Measurements from ENCODE around the gene SVEP1.
"Not testable (repeated sequence)": the region's sequence is repeated elsewhere in the genome, so short reads cannot be mapped to it uniquely, and the experiment has no call there.

SVEP1 gene

DNA sequence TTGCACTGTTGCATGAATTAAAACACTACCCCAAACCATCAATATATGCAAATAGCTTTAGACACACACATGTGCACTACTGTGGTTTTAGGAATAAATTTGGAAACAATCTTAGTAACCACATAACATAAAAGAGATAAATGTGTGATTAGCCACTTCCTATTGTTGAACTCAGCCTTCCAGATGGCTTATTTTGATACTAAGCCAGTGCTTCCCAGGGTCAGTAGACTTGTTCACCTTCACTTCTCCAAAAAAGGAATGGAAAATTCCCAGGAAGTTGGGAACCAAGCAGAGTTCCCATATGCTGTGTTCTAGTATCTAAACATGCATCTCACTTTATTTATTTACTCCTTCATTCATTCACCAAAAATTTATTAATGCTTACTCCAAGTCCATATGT lies 47.8 kb downstream of the SVEP1 start:
- Histone ChIP-seq H2AFZ (ENCODE audit: low read length) (no peak overlapping the region), H3K79me1 (ENCODE audit: low read depth, low read length) (no peaks in the 10 kb centered on the region), H3K9me3 (replicated peaks in 1 of 2; ENCODE audit: control insufficient read depth in 2 of 2, insufficient read depth in 1 of 2, low read depth in 1 of 2, low read length in 2 of 2) (peaks cover 0 to 3% of the 10 kb centered on the region in 2 donors), H3K4me3 (ENCODE audit: low read length in 2 of 2) (no peak overlapping the region), H3K4me1 (ENCODE audit: control insufficient read depth in 2 of 2, insufficient read depth in 1 of 2, low read depth in 1 of 2, low read length in 2 of 2) (no peaks in the 10 kb centered on the region), H3K18ac (ENCODE audit: low read length) (no peak overlapping the region), H2BK12ac (ENCODE audit: low read length) (no peak overlapping the region), H3K14ac (ENCODE audit: low read length) (no peak overlapping the region), H2BK120ac (ENCODE audit: low read depth, low read length) (no peak overlapping the region), H3K27me3 (ENCODE audit: control insufficient read depth in 3 of 3, insufficient read depth in 3 of 3, low read depth in 1 of 3, low read length in 3 of 3) (no peaks in the 10 kb centered on the region), H3K36me3 (replicated peaks in 1 of 2; ENCODE audit: control insufficient read depth in 2 of 2, insufficient read depth in 2 of 2, low read length in 2 of 2) (no peaks in the 10 kb centered on the region), H4K8ac (ENCODE audit: low read depth, low read length) (no peak overlapping the region), H3K27ac (replicated peaks; ENCODE audit: low read length) (no peak overlapping the region), H3K4ac (ENCODE audit: low read length) (no peak overlapping the region), H2BK5ac (ENCODE audit: low read length) (no peak overlapping the region), H3K9ac (ENCODE audit: low read depth, low read length, poor library complexity) (no peak overlapping the region), H2BK15ac (ENCODE audit: low read length) (no peak overlapping the region), H4K91ac (ENCODE audit: low read depth, low read length, poor library complexity) (no peak overlapping the region), H3K23ac (ENCODE audit: low read depth, low read length, poor library complexity) (no peak overlapping the region), H3K4me2 (ENCODE audit: insufficient read depth, low read length, poor library complexity, severe bottlenecking) (no peak overlapping the region), H2AK5ac (ENCODE audit: low read depth, low read length) (no peak overlapping the region)
- DNase-seq (ENCODE audit: low spot score) = no peak

DNA sequence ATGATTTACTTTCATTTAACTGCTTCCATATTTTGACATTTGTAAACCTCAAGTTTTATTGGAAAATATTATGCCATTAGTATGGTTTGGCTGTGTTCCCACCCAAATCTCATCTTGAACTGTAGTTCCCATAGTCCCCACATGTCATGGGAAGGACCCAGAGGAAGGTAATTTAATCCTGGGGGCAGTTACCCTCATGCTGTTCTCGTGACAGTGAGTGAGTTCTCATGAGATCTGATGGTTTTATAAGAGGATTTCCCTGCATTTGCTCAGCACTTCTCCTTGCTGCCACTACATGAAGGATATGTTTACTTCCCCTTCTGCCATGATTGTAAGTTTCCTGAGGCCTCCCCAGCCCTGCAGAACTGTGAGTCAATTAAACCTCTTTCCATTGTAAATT lies 48.3 kb downstream of the SVEP1 start:
- not testable (repeated sequence) for H3K4ac ChIP-seq (ENCODE audit: low read length); H3K4me1 ChIP-seq (ENCODE audit: control insufficient read depth in 2 of 2, insufficient read depth in 1 of 2, low read depth in 1 of 2, low read length in 2 of 2); H3K9ac ChIP-seq (ENCODE audit: low read depth, low read length, poor library complexity); H3K14ac ChIP-seq (ENCODE audit: low read length); H3K27ac ChIP-seq (replicated peaks; ENCODE audit: low read length); H3K79me1 ChIP-seq (ENCODE audit: low read depth, low read length); H4K8ac ChIP-seq (ENCODE audit: low read depth, low read length); H3K4me2 ChIP-seq (ENCODE audit: insufficient read depth, low read length, poor library complexity, severe bottlenecking); H2BK5ac ChIP-seq (ENCODE audit: low read length); H2AFZ ChIP-seq (ENCODE audit: low read length); H3K4me3 ChIP-seq (ENCODE audit: low read length in 2 of 2); H3K18ac ChIP-seq (ENCODE audit: low read length); H2BK15ac ChIP-seq (ENCODE audit: low read length); H2AK5ac ChIP-seq (ENCODE audit: low read depth, low read length); H2BK120ac ChIP-seq (ENCODE audit: low read depth, low read length); H4K91ac ChIP-seq (ENCODE audit: low read depth, low read length, poor library complexity); DNase-seq (ENCODE audit: low spot score); H2BK12ac ChIP-seq (ENCODE audit: low read length); H3K9me3 ChIP-seq (replicated peaks in 1 of 2; ENCODE audit: control insufficient read depth in 2 of 2, insufficient read depth in 1 of 2, low read depth in 1 of 2, low read length in 2 of 2); H3K23ac ChIP-seq (ENCODE audit: low read depth, low read length, poor library complexity); H3K36me3 ChIP-seq (replicated peaks in 1 of 2; ENCODE audit: control insufficient read depth in 2 of 2, insufficient read depth in 2 of 2, low read length in 2 of 2); H3K27me3 ChIP-seq (ENCODE audit: control insufficient read depth in 3 of 3, insufficient read depth in 3 of 3, low read depth in 1 of 3, low read length in 3 of 3)
- WGBS, 2 donors (ENCODE audit: extremely low coverage in 2 of 2, insufficient read length in 2 of 2, insufficient replicate concordance in 1 of 2) = no CpG with 5 or more reads among the region's 1 CpG

DNA sequence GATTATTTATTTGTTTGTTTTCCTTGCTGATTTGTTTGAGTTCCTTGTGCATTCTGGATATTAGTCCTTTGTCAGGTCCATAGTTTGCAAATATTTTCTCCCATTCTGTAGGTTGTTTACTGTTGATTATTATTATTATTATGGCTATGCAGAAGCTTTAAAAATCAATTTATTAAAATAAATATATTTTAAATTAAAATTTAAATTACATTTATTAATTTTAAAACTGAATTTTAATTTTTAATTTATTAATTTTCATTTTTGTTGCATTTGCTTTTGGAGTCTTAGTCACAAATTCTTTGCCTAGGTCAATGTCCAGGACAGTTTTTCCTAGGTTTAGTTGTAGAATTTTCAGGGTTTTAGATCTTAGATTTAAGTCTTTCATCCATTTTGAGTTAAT lies 50.9 kb downstream of the SVEP1 start:
- Histone ChIP-seq H3K36me3 (replicated peaks in 1 of 2; ENCODE audit: control insufficient read depth in 2 of 2, insufficient read depth in 2 of 2, low read length in 2 of 2) (no peaks in the 10 kb centered on the region), H2BK15ac (ENCODE audit: low read length) (no peak overlapping the region), H2AK5ac (ENCODE audit: low read depth, low read length) (no peak overlapping the region), H2AFZ (ENCODE audit: low read length) (no peak overlapping the region), H2BK12ac (ENCODE audit: low read length) (no peak overlapping the region), H2BK5ac (ENCODE audit: low read length) (no peak overlapping the region), H3K18ac (ENCODE audit: low read length) (no peak overlapping the region), H3K27me3 (ENCODE audit: control insufficient read depth in 3 of 3, insufficient read depth in 3 of 3, low read depth in 1 of 3, low read length in 3 of 3) (no peaks in the 10 kb centered on the region), H4K8ac (ENCODE audit: low read depth, low read length) (no peak overlapping the region), H3K4me2 (ENCODE audit: insufficient read depth, low read length, poor library complexity, severe bottlenecking) (no peak overlapping the region), H3K23ac (ENCODE audit: low read depth, low read length, poor library complexity) (no peak overlapping the region), H3K4ac (ENCODE audit: low read length) (no peak overlapping the region), H3K9ac (ENCODE audit: low read depth, low read length, poor library complexity) (no peak overlapping the region), H4K91ac (ENCODE audit: low read depth, low read length, poor library complexity) (no peak overlapping the region), H3K79me1 (ENCODE audit: low read depth, low read length) (no peaks in the 10 kb centered on the region), H2BK120ac (ENCODE audit: low read depth, low read length) (no peak overlapping the region), H3K9me3 (replicated peaks in 1 of 2; ENCODE audit: control insufficient read depth in 2 of 2, insufficient read depth in 1 of 2, low read depth in 1 of 2, low read length in 2 of 2) (no peaks in the 10 kb centered on the region), H3K4me1 (ENCODE audit: control insufficient read depth in 2 of 2, insufficient read depth in 1 of 2, low read depth in 1 of 2, low read length in 2 of 2) (no peaks in the 10 kb centered on the region), H3K4me3 (ENCODE audit: low read length in 2 of 2) (no peak overlapping the region), H3K14ac (ENCODE audit: low read length) (no peak overlapping the region), H3K27ac (replicated peaks; ENCODE audit: low read length) (no peak overlapping the region)
- no peak for DNase-seq (ENCODE audit: low spot score)

DNA sequence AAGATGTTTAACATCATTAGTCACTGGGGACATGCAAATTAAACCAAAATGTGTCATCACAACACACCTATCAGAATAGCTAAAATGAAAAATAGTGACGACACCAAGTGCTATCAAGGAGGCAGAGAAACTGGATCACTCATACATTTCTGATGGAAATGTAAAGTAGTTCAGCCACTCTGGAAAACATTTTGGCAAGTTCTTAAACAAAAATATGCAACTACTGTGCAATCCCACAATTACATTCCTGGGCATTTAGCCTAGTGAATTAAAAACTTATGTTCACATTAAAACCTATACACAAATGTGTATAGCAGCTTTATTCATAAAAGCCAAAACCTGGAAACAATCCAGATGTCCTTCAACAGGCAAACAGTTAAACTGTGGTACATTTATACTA lies 53.1 kb downstream of the SVEP1 start:
- Histone ChIP-seq H3K9ac (ENCODE audit: low read depth, low read length, poor library complexity) (no peak overlapping the region), H3K27me3 (ENCODE audit: control insufficient read depth in 3 of 3, insufficient read depth in 3 of 3, low read depth in 1 of 3, low read length in 3 of 3) (no peaks in the 10 kb centered on the region), H4K91ac (ENCODE audit: low read depth, low read length, poor library complexity) (no peak overlapping the region), H4K8ac (ENCODE audit: low read depth, low read length) (no peak overlapping the region), H3K4me2 (ENCODE audit: insufficient read depth, low read length, poor library complexity, severe bottlenecking) (no peak overlapping the region), H3K23ac (ENCODE audit: low read depth, low read length, poor library complexity) (no peak overlapping the region), H2AK5ac (ENCODE audit: low read depth, low read length) (no peak overlapping the region), H3K36me3 (replicated peaks in 1 of 2; ENCODE audit: control insufficient read depth in 2 of 2, insufficient read depth in 2 of 2, low read length in 2 of 2) (no peaks in the 10 kb centered on the region), H3K18ac (ENCODE audit: low read length) (no peak overlapping the region), H3K4ac (ENCODE audit: low read length) (no peak overlapping the region), H3K14ac (ENCODE audit: low read length) (no peak overlapping the region), H2BK12ac (ENCODE audit: low read length) (no peak overlapping the region), H3K9me3 (replicated peaks in 1 of 2; ENCODE audit: control insufficient read depth in 2 of 2, insufficient read depth in 1 of 2, low read depth in 1 of 2, low read length in 2 of 2) (no peaks in the 10 kb centered on the region), H3K79me1 (ENCODE audit: low read depth, low read length) (no peaks in the 10 kb centered on the region), H2BK15ac (ENCODE audit: low read length) (no peak overlapping the region), H2BK5ac (ENCODE audit: low read length) (no peak overlapping the region), H2AFZ (ENCODE audit: low read length) (no peak overlapping the region), H3K4me1 (ENCODE audit: control insufficient read depth in 2 of 2, insufficient read depth in 1 of 2, low read depth in 1 of 2, low read length in 2 of 2) (no peaks in the 10 kb centered on the region), H3K4me3 (ENCODE audit: low read length in 2 of 2) (no peak overlapping the region), H3K27ac (replicated peaks; ENCODE audit: low read length) (no peak overlapping the region), H2BK120ac (ENCODE audit: low read depth, low read length) (no peak overlapping the region)
- DNase-seq (ENCODE audit: low spot score) = no peak
- WGBS, 2 donors (ENCODE audit: extremely low coverage in 2 of 2, insufficient read length in 2 of 2, insufficient replicate concordance in 1 of 2) = no CpG with 5 or more reads among the region's 1 CpG
